Measurements from ENCODE around the gene SPATA9.
A peak's percentile ranks its signal among the peaks of the same experiment; 100 is the strongest.

SPATA9 gene

DNA sequence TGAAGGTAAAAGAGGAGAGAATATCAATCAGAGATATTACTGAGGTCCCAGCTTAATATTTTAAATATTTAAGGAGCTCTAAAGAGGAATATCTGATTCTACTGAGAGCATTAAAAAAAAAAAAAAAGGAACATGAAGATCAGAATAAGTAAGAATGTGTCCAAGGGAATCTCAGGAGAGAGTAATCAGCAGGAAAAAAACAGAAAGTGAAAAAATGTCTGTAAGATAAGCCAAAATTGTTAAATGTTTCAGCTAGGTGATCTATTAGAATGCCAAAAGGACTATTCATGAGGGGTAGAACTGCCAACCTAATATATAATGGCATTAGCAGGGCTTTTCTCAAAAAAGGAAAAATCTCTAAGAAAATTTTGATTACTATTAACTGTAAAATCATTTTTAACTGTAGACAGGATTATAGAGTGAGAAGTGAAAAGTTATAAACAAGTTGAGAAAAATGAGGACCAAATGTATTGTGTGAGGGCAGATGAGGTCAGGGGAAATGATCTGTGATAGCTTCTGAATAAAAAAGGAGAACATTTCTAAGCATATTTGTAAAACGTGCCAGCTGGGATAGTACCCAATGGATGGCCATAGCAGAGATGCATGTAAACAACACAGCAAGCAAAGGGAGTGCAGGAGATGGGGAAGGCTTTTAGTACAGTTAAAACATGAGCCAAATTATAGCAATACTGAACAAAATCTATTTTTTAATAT lies 38.9 kb upstream of the SPATA9 start:
- no peak for ATAC-seq
- TF ChIP-seq ISL1 (CRISPR knock-in tag; IDR thresholded peaks at IDR 0.05) (peak; percentile 45; the same call in 1 of the 2 replicates), ESRRG (CRISPR knock-in tag; IDR thresholded peaks at IDR 0.05) (no peak)

DNA sequence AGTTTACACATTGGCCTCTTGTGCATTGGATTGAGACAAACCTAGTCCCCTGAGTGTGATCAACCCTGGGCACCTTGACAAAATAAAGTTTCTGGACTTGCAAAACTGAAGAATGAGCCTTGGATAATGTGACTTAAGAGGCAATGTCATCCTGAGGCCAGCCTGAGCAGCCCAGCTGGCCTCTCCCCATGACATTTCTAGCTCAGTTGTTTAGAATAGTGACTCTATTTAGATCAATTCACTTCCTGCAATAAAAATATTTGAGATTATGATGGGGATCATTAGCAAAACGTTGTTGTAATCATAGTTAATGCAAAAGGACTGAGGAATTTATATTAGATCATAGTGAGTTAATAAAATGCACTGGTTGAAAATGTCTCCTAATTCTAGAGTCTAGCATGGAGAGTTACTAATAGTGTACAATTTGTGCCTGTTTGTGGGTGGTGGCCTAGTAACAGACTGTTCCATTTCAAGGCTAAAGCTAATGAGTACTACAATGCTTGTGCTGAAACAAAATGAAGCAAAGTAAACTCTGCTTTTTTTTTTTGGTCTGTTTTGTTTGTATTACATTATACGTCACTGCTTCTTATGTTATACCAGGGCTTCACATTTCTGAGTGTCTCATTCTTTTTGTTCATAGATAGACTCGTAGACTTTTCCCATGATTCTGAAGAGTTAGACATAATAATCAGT lies 37.4 kb upstream of the SPATA9 start:
- ATAC-seq = peak; percentile 36
- TF ChIP-seq GLIS3 (CRISPR knock-in tag; IDR thresholded peaks at IDR 0.05) (no peak), ISL1 (CRISPR knock-in tag; IDR thresholded peaks at IDR 0.05) (peak; percentile 42), SNAI2 (CRISPR knock-in tag; IDR thresholded peaks at IDR 0.05) (no peak), ARNTL (CRISPR knock-in tag; IDR thresholded peaks at IDR 0.05; ENCODE audit: borderline replicate concordance, low read depth) (no peak)
- TF ChIP-seq, protein P1, sequence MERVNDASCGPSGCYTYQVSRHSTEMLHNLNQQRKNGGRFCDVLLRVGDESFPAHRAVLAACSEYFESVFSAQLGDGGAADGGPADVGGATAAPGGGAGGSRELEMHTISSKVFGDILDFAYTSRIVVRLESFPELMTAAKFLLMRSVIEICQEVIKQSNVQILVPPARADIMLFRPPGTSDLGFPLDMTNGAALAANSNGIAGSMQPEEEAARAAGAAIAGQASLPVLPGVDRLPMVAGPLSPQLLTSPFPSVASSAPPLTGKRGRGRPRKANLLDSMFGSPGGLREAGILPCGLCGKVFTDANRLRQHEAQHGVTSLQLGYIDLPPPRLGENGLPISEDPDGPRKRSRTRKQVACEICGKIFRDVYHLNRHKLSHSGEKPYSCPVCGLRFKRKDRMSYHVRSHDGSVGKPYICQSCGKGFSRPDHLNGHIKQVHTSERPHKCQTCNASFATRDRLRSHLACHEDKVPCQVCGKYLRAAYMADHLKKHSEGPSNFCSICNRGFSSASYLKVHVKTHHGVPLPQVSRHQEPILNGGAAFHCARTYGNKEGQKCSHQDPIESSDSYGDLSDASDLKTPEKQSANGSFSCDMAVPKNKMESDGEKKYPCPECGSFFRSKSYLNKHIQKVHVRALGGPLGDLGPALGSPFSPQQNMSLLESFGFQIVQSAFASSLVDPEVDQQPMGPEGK (CRISPR knock-in tag; IDR thresholded peaks at IDR 0.05; ENCODE audit: borderline replicate concordance) = no peak

DNA sequence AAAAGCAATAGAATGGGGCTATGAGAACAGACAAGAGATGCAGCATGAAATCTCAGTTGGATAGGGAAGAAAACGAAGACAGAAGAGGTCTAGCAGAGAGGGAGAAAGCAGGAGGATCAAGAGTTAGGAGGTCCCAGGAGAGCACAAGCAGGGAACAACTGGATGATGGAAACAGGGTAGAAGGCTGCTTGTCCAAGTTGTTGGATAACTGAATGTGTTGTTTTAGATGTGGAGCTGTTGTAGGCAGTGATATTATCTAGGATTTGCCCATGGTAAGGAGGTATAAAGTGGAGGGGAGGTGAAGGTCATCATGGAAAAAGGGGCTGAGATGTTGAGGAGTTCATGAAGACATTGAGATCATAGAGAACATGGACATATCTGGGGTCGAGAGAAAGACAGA lies 35.9 kb upstream of the SPATA9 start:
- ATAC-seq = no peak
- TF ChIP-seq OSR1 (CRISPR knock-in tag; IDR thresholded peaks at IDR 0.05) = no peak
- TF ChIP-seq, protein P1 (CRISPR knock-in tag; IDR thresholded peaks at IDR 0.05; ENCODE audit: borderline replicate concordance) = no peak
- TF ChIP-seq TCF4 (CRISPR knock-in tag; IDR thresholded peaks at IDR 0.05; ENCODE audit: borderline replicate concordance) = no peak
- no peak for TF ChIP-seq ESRRG (CRISPR knock-in tag; IDR thresholded peaks at IDR 0.05)
- no peak for TF ChIP-seq CSDC2 (CRISPR knock-in tag; IDR thresholded peaks at IDR 0.05)
- TF ChIP-seq ZNF565 (CRISPR knock-in tag; conservative IDR thresholded peaks at IDR 0.05; ENCODE audit: low read depth) = no peak
- TF ChIP-seq TOX (CRISPR knock-in tag; IDR thresholded peaks at IDR 0.05; ENCODE audit: borderline replicate concordance) = no peak
- no peak for TF ChIP-seq SNAI2 (CRISPR knock-in tag; IDR thresholded peaks at IDR 0.05)
- TF ChIP-seq RARB (CRISPR knock-in tag; IDR thresholded peaks at IDR 0.05) = no peak
- TF ChIP-seq, protein P2, sequence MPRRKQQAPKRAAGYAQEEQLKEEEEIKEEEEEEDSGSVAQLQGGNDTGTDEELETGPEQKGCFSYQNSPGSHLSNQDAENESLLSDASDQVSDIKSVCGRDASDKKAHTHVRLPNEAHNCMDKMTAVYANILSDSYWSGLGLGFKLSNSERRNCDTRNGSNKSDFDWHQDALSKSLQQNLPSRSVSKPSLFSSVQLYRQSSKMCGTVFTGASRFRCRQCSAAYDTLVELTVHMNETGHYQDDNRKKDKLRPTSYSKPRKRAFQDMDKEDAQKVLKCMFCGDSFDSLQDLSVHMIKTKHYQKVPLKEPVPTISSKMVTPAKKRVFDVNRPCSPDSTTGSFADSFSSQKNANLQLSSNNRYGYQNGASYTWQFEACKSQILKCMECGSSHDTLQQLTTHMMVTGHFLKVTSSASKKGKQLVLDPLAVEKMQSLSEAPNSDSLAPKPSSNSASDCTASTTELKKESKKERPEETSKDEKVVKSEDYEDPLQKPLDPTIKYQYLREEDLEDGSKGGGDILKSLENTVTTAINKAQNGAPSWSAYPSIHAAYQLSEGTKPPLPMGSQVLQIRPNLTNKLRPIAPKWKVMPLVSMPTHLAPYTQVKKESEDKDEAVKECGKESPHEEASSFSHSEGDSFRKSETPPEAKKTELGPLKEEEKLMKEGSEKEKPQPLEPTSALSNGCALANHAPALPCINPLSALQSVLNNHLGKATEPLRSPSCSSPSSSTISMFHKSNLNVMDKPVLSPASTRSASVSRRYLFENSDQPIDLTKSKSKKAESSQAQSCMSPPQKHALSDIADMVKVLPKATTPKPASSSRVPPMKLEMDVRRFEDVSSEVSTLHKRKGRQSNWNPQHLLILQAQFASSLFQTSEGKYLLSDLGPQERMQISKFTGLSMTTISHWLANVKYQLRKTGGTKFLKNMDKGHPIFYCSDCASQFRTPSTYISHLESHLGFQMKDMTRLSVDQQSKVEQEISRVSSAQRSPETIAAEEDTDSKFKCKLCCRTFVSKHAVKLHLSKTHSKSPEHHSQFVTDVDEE (CRISPR knock-in tag; IDR thresholded peaks at IDR 0.05) = no peak
- TF ChIP-seq ISL1 (CRISPR knock-in tag; IDR thresholded peaks at IDR 0.05) = no peak
- TF ChIP-seq ZFP3 (CRISPR knock-in tag; IDR thresholded peaks at IDR 0.05) = no peak
- no peak for TF ChIP-seq ZFP30 (CRISPR knock-in tag; IDR thresholded peaks at IDR 0.05)
- no peak for TF ChIP-seq ZNF70 (CRISPR knock-in tag; IDR thresholded peaks at IDR 0.05)
- TF ChIP-seq, protein P3, sequence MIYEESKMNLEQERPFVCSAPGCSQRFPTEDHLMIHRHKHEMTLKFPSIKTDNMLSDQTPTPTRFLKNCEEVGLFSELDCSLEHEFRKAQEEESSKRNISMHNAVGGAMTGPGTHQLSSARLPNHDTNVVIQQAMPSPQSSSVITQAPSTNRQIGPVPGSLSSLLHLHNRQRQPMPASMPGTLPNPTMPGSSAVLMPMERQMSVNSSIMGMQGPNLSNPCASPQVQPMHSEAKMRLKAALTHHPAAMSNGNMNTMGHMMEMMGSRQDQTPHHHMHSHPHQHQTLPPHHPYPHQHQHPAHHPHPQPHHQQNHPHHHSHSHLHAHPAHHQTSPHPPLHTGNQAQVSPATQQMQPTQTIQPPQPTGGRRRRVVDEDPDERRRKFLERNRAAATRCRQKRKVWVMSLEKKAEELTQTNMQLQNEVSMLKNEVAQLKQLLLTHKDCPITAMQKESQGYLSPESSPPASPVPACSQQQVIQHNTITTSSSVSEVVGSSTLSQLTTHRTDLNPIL (CRISPR knock-in tag; IDR thresholded peaks at IDR 0.05; ENCODE audit: low read depth) = no peak

DNA sequence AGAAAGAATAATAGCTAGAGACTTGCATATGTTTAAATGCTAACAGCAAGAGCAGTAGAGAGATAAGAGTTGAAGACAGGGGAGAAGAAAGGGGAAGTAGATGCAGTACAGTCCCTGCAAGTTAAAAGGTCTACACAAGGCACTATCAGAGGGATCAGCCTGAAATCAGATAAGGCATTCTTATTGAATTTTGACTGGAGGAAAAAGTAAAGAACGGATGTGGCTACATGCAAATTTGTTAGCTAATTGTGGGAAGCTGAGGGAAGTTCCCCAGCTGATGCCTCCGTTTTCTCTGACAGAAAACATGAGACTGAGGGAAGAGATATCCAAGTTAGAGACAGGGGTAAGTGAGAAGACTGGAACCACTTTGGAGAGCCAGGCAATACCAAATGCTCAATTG lies 35.4 kb upstream of the SPATA9 start:
- no peak for TF ChIP-seq TOX (CRISPR knock-in tag; IDR thresholded peaks at IDR 0.05; ENCODE audit: borderline replicate concordance)
- no peak for TF ChIP-seq ZC3H10 (CRISPR knock-in tag; IDR thresholded peaks at IDR 0.05)
- TF ChIP-seq ISL1 (CRISPR knock-in tag; IDR thresholded peaks at IDR 0.05) = no peak
- TF ChIP-seq PPARA (CRISPR knock-in tag; IDR thresholded peaks at IDR 0.05; ENCODE audit: borderline replicate concordance) = no peak
- no peak for TF ChIP-seq ZFP30 (CRISPR knock-in tag; IDR thresholded peaks at IDR 0.05)
- no peak for TF ChIP-seq ZNF70 (CRISPR knock-in tag; IDR thresholded peaks at IDR 0.05)
- no peak for TF ChIP-seq OSR1 (CRISPR knock-in tag; IDR thresholded peaks at IDR 0.05)
- TF ChIP-seq ZFP3 (CRISPR knock-in tag; IDR thresholded peaks at IDR 0.05) = no peak
- TF ChIP-seq SNAI2 (CRISPR knock-in tag; IDR thresholded peaks at IDR 0.05) = no peak
- TF ChIP-seq GLIS3 (CRISPR knock-in tag; IDR thresholded peaks at IDR 0.05) = no peak
- no peak for TF ChIP-seq BACH2 (CRISPR knock-in tag; IDR thresholded peaks at IDR 0.05; ENCODE audit: borderline replicate concordance)
- TF ChIP-seq ARNTL (CRISPR knock-in tag; IDR thresholded peaks at IDR 0.05; ENCODE audit: borderline replicate concordance, low read depth) = no peak
- TF ChIP-seq ZNF8 (CRISPR knock-in tag; IDR thresholded peaks at IDR 0.05) = no peak
- TF ChIP-seq, protein P4, sequence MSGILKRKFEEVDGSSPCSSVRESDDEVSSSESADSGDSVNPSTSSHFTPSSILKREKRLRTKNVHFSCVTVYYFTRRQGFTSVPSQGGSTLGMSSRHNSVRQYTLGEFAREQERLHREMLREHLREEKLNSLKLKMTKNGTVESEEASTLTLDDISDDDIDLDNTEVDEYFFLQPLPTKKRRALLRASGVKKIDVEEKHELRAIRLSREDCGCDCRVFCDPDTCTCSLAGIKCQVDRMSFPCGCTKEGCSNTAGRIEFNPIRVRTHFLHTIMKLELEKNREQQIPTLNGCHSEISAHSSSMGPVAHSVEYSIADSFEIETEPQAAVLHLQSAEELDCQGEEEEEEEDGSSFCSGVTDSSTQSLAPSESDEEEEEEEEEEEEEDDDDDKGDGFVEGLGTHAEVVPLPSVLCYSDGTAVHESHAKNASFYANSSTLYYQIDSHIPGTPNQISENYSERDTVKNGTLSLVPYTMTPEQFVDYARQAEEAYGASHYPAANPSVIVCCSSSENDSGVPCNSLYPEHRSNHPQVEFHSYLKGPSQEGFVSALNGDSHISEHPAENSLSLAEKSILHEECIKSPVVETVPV (CRISPR knock-in tag; IDR thresholded peaks at IDR 0.05) = no peak
- no peak for TF ChIP-seq ESRRG (CRISPR knock-in tag; IDR thresholded peaks at IDR 0.05)
- ATAC-seq = no peak

Measured in SK-N-SH treated with all-trans-retinoic acid at 6 μM for 48 hours (cell line).